ENCODE measurements around the gene MARK4. TPM values are rescaled to one million over a fixed set of nuclear protein-coding genes. Genes with fewer than 3 reads are reported as not detected.
"Not testable (repeated sequence)": the region's sequence is repeated elsewhere in the genome, so short reads cannot be mapped to it uniquely, and the experiment has no call there.

The MARK4 gene
- total RNA-seq, 4 donors from 2014 or later, result 11.0 to 40.8 (median 13.2) TPM

DNA sequence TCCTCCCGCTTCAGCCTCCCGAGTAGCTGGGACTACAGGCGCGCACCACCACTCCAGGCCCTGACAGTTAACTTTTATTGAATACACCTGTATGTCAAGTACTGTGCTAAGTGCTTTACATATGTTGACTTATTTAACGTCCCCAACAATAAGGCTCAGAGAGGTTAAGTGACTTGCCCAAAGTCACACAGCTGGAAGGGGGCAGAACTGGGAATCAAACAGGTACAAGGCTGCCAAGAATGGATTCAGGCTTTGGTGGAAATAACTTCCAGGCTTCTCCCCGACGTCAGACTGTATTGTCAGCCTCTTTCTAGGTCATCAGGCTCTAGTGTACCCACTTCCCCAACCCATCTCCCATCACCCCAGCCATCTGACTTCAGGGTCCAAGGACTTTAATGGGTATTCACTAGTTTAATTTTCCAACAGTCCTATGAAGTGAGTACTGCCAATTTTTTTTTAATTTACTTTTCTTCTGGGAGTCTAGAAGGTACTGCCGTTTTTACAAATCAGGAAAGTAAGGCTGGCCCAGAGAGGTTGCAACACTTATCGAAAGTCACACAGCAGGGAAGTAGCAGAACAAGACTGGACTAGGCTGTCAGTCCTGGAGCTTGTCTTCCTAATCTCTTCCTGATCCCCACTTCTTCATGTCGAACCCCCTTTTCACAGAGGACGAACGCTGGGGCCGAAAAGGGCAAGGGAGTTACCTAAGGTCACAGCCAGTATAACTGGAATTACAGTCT is 76.5 kb downstream of the MARK4 start:
- Histone ChIP-seq H3K4me3 (no peak overlapping the region), H3K27ac (no peak overlapping the region), H3K36me3 (no peaks in the 10 kb centered on the region), H3K9me3 (no peaks in the 10 kb centered on the region), H3K4me1 (peaks cover 5 to 14% (median 9%) of the 10 kb centered on the region in 4 donors), H3K27me3 (peaks cover 25% of the 10 kb centered on the region)
- intact Hi-C loops (cut with DNase I; ENCODE audit: low total_unique reads) (no loop called here), in situ Hi-C loops (cut with MboI; ENCODE audit: low pct_ligation_motif_present in 1 of 4, low pct_unique_long_range_greater_than_20kb in 1 of 4, low sequenced_read_pairs in 3 of 4) (no loop called here)
- TF ChIP-seq POLR2AphosphoS5 (IDR thresholded peaks at IDR 0.05) (no peak), EP300 (IDR thresholded peaks at IDR 0.05; ENCODE audit: low read depth) (no peak), POLR2A (IDR thresholded peaks at IDR 0.05) (no peak)
- TF ChIP-seq, protein P1, sequence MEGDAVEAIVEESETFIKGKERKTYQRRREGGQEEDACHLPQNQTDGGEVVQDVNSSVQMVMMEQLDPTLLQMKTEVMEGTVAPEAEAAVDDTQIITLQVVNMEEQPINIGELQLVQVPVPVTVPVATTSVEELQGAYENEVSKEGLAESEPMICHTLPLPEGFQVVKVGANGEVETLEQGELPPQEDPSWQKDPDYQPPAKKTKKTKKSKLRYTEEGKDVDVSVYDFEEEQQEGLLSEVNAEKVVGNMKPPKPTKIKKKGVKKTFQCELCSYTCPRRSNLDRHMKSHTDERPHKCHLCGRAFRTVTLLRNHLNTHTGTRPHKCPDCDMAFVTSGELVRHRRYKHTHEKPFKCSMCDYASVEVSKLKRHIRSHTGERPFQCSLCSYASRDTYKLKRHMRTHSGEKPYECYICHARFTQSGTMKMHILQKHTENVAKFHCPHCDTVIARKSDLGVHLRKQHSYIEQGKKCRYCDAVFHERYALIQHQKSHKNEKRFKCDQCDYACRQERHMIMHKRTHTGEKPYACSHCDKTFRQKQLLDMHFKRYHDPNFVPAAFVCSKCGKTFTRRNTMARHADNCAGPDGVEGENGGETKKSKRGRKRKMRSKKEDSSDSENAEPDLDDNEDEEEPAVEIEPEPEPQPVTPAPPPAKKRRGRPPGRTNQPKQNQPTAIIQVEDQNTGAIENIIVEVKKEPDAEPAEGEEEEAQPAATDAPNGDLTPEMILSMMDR (IDR thresholded peaks at IDR 0.05), result no peak
- 49 to 74% methylated on average over 5 to 13 of the region's 13 CpGs for WGBS, 2 donors (ENCODE audit: low coverage in 1 of 2)
- no peak for DNase-seq

DNA sequence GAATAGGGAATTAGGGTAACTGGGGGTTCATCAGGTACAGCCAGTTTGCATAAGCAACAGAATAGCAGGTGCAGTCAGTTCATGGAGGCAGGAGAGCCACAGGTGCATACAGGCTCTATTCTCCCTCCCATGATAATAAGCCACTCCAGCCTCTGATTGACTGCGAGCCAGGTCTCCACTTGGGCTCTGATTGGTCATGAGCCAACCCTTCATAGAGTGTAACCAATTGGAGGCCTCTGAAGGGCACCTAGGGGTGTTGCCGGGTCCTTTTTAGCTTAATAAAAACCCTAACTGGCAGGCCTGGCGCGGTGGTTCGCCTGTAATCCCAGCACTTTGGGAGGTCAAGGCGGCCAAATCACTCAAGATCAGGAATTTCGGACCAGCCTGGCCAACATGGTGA is 80.3 kb downstream of the MARK4 start:
- intact Hi-C loops (cut with DNase I; ENCODE audit: low total_unique reads) (no loop called here), in situ Hi-C loops (cut with MboI; ENCODE audit: low pct_ligation_motif_present in 1 of 4, low pct_unique_long_range_greater_than_20kb in 1 of 4, low sequenced_read_pairs in 3 of 4) (no loop called here)
- Histone ChIP-seq H3K27ac (no peak overlapping the region), H3K9me3 (no peaks in the 10 kb centered on the region), H3K4me1 (peaks cover 0 to 1% (median under 1%) of the 10 kb centered on the region in 4 donors), H3K27me3 (no peaks in the 10 kb centered on the region), H3K4me3 (no peak overlapping the region), H3K36me3 (no peaks in the 10 kb centered on the region)
- TF ChIP-seq POLR2AphosphoS5 (IDR thresholded peaks at IDR 0.05), result no peak
- TF ChIP-seq POLR2A (IDR thresholded peaks at IDR 0.05), result no peak
- TF ChIP-seq, protein P1 (IDR thresholded peaks at IDR 0.05), result no peak
- TF ChIP-seq EP300 (IDR thresholded peaks at IDR 0.05; ENCODE audit: low read depth), result no peak
- DNase-seq, result no peak
- 81% methylated on average over 7 of the region's 7 CpGs; no CpG with 5 or more reads in 1 of the 2 donors for WGBS, 2 donors (ENCODE audit: low coverage in 1 of 2)

DNA sequence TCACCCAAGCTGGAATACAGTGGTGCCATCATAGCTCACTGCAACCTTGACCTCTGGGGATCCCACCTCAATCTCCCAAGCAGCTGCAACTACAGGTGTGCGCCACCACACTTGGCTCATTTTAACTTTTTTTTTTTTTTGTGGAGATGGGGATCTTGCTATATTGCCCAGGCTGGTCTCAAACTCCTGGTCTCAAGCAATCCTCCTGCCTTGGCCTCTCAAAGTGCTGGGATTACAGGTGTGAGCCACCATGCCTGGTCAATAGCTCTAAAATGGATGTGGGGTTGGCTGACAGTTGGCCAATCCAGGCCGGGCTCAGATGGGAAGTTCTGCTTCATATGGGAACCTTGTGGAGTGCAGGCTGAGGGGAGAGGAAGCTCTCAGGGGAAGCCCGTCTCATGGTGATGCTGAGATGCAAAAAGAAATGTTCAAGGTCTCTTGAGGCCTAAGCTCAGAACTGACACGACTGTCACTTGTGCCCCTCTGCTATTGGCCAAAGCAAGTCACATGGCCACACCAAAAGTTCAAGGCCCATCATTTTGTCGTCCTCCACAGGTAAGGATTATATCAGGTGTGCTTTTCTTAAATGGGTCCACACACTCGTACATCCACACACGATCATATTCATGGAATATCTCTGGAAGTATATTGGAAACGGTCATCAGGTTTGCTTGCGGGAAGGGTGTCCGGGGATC is 82.7 kb downstream of the MARK4 start:
- no peak for DNase-seq
- no peak overlapping the region for H3K27ac ChIP-seq
- 81 to 95% methylated on average over 3 to 10 of the region's 10 CpGs for WGBS, 2 donors (ENCODE audit: low coverage in 1 of 2)
- H3K4me3 ChIP-seq, result no peak overlapping the region
- no peaks in the 10 kb centered on the region for H3K36me3 ChIP-seq
- in situ Hi-C loops (cut with MboI; ENCODE audit: low pct_ligation_motif_present in 1 of 4, low pct_unique_long_range_greater_than_20kb in 1 of 4, low sequenced_read_pairs in 3 of 4) (no loop called here), intact Hi-C loops (cut with DNase I; ENCODE audit: low total_unique reads) (no loop called here)
- no peaks in the 10 kb centered on the region for H3K9me3 ChIP-seq
- TF ChIP-seq POLR2AphosphoS5 (IDR thresholded peaks at IDR 0.05) (no peak), POLR2A (IDR thresholded peaks at IDR 0.05) (no peak), EP300 (IDR thresholded peaks at IDR 0.05; ENCODE audit: low read depth) (no peak)
- TF ChIP-seq, protein P1 (IDR thresholded peaks at IDR 0.05), result no peak
- H3K4me1 ChIP-seq, result peaks cover 0 to 3% (median 0%) of the 10 kb centered on the region in 4 donors
- peaks cover 7% of the 10 kb centered on the region for H3K27me3 ChIP-seq

DNA sequence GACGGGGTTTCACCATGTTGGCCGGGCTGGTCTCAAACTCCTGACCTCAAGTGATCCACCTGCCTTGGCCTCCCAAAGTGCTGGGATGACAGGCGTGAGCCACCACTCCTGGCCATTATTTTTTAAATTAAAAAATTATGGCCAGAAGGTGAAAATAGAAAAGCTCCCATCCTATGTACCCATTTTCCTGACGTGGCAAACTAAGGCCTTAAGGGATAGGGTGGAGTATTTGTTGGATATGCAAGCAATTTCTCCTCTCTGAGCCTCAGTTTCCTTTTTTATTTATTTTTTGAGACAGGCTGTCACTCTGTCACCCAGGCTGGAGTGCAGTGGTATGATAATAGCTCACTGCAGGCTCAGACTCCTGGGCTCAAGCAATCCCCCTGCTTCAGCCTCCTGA is 83.8 kb downstream of the MARK4 start:
- H3K9me3 ChIP-seq; H3K36me3 ChIP-seq; DNase-seq; H3K4me3 ChIP-seq; intact Hi-C loops (cut with DNase I; ENCODE audit: low total_unique reads); H3K27ac ChIP-seq; in situ Hi-C loops (cut with MboI; ENCODE audit: low pct_ligation_motif_present in 1 of 4, low pct_unique_long_range_greater_than_20kb in 1 of 4, low sequenced_read_pairs in 3 of 4); H3K4me1 ChIP-seq: not testable (repeated sequence)
- 80 to 86% methylated on average over 1 to 4 of the region's 4 CpGs for WGBS, 2 donors (ENCODE audit: low coverage in 1 of 2)
- peaks cover 18% of the 10 kb centered on the region for H3K27me3 ChIP-seq

All from transverse colon (tissue), 4 donors.